Natural killer cell (primary cell): ENCODE measurements around the gene ADAP2. TPM values are rescaled to one million over a fixed set of nuclear protein-coding genes. Genes with fewer than 3 reads are reported as not detected.

Source experiments
- ATAC-seq, 3 donors: fragments of 150-1000 bp in 2 of 3; fragments of 200-7000 bp in 1 of 3; cut with Tn5 transposase; 1 replicate in 1 of 3; 2 replicates in 2 of 3; pipeline ENCODE4 v1.10.0; 2021; ENCODE audit warnings: mild to moderate bottlenecking in 2 of 3, moderate library complexity in 2 of 3
- DNase-seq, 2 donors: peaks; one replicate each; pipeline versions ENCODE4 v3.0.0 to v3.0.0-alpha.2; 2013 to 2021; ENCODE audit warnings: mixed read lengths in 1 of 2
- H3K27ac ChIP-seq: one replicate; pipeline ENCODE4 v1.5.1; 2013; ENCODE audit warnings: mild to moderate bottlenecking, low read length
- H3K27me3 ChIP-seq: one replicate; pipeline ENCODE4 v1.6.1; 2013; ENCODE audit warnings: low read length; ENCODE audit not compliant: control insufficient read depth, insufficient read depth
- H3K36me3 ChIP-seq: one replicate; pipeline ENCODE4 v1.6.1; 2013; ENCODE audit warnings: low read length; ENCODE audit not compliant: control insufficient read depth, insufficient read depth
- H3K4me1 ChIP-seq: one replicate; pipeline ENCODE4 v1.6.1; 2013; ENCODE audit warnings: low read length; ENCODE audit not compliant: control insufficient read depth, insufficient read depth
- H3K4me3 ChIP-seq: one replicate; pipeline ENCODE4 v1.5.1; 2013; ENCODE audit warnings: low read length
- H3K9me3 ChIP-seq: one replicate; pipeline ENCODE4 v1.6.1; 2013; ENCODE audit warnings: low read length; ENCODE audit not compliant: control insufficient read depth, insufficient read depth
- H3K27ac Mint-ChIP-seq, 2 donors: one replicate each; pipeline ENCODE4 v1.8.0; 2022; ENCODE audit warnings: mild to moderate bottlenecking in 2 of 2, mixed read lengths in 2 of 2, moderate library complexity in 1 of 2
- H3K27me3 Mint-ChIP-seq, 2 donors: one replicate each; pipeline ENCODE4 v1.8.0; 2022; ENCODE audit warnings: low read depth in 2 of 2, mixed read lengths in 2 of 2
- H3K36me3 Mint-ChIP-seq: one replicate; pipeline ENCODE4 v1.8.0; 2022; ENCODE audit warnings: mixed read lengths
- H3K4me1 Mint-ChIP-seq, 2 donors: one replicate each; pipeline ENCODE4 v1.8.0; 2022; ENCODE audit warnings: mixed read lengths in 2 of 2
- H3K4me3 Mint-ChIP-seq: one replicate; pipeline ENCODE4 v1.8.0; 2022; ENCODE audit warnings: mild to moderate bottlenecking, moderate library complexity, mixed read lengths
- H3K9me3 Mint-ChIP-seq, 2 donors: one replicate each; pipeline ENCODE4 v1.8.0; 2022; ENCODE audit warnings: mixed read lengths in 2 of 2
- CTCF ChIP-seq: fragments of 200-600 bp; IDR thresholded peaks from one replicate; pipeline ENCODE4 v1.8.0; 2022; ENCODE audit warnings: antibody characterized with exemption
- WGBS: methylation state at CpG from one replicate; pipeline ENCODE4 v1.1.7; 2013; ENCODE audit warnings: missing lambda C conversion rate; ENCODE audit not compliant: insufficient coverage; 5-methylcytosine and 5-hydroxymethylcytosine counted together
- intact Hi-C: fragments of 100-400 bp; cut with micrococcal nuclease; formaldehyde crosslinking; loops from one replicate; pipeline ENCODE4 v1.14.2; 2022
- total RNA-seq, 4 donors: library from RNA; stranded (reverse); fragments of 120-200 nt in 1 of 4; gene quantifications; one replicate each; pipeline versions ENCODE4 v1.2.3 to v1.2.4, GENCODE V29; 2013 to 2022

The ADAP2 gene
- total RNA-seq, 3 donors from 2014 or later (not counting 1 experiment from before 2014, with no cell fraction given), result 2.6 to 6.6 (median 2.9) TPM

GRCh38 chr17:30950669-30951399 is 29.1 kb downstream of the ADAP2 start:
- DNase-seq (no peak), ATAC-seq (no peak)
- TF ChIP-seq CTCF, result no peak
- Histone ChIP-seq H3K27ac (no peak overlapping the region), H3K27me3 (no peaks in the 10 kb centered on the region), H3K36me3 (no peaks in the 10 kb centered on the region), H3K9me3 (no peaks in the 10 kb centered on the region), H3K4me3 (no peak overlapping the region), H3K4me1 (peaks cover 17% of the 10 kb centered on the region)
- intact Hi-C loops, result no loop called here
- Mint-ChIP-seq H3K27me3 (no peaks in the 10 kb centered on the region), H3K9me3 (no peaks in the 10 kb centered on the region), H3K4me3 (no peak overlapping the region), H3K36me3 (no peaks in the 10 kb centered on the region), H3K4me1 (no peaks in the 10 kb centered on the region), H3K27ac (no peak overlapping the region)
- WGBS, result 84% methylated on average over 7 of the region's 9 CpGs

GRCh38 chr17:30952638-30953393 is 31.1 kb downstream of the ADAP2 start:
- ATAC-seq (no peak), DNase-seq (no peak)
- no peak overlapping the region for H3K4me3 Mint-ChIP-seq
- intact Hi-C loops, result no loop called here
- WGBS, result 53% methylated on average over 3 of the region's 9 CpGs
- H3K4me1 Mint-ChIP-seq, result no peaks in the 10 kb centered on the region
- H3K27ac ChIP-seq, result peak overlapping the region; percentile 60
- H3K27me3 ChIP-seq, result no peaks in the 10 kb centered on the region
- H3K9me3 ChIP-seq, result no peaks in the 10 kb centered on the region
- H3K36me3 Mint-ChIP-seq, result no peaks in the 10 kb centered on the region
- no peak for TF ChIP-seq CTCF
- H3K4me1 ChIP-seq, result peaks cover 29% of the 10 kb centered on the region
- no peaks in the 10 kb centered on the region for H3K9me3 Mint-ChIP-seq
- no peak overlapping the region for H3K27ac Mint-ChIP-seq
- no peaks in the 10 kb centered on the region for H3K27me3 Mint-ChIP-seq
- no peaks in the 10 kb centered on the region for H3K36me3 ChIP-seq
- no peak overlapping the region for H3K4me3 ChIP-seq

- no peak overlapping the region for H3K4me3 Mint-ChIP-seq
- H3K27ac ChIP-seq, result no peak overlapping the region
These were observed 32.5 kb downstream of the ADAP2 start for GRCh38 chr17:30954046-30954830.

More at GRCh38 chr17:30954046-30954830, 32.5 kb downstream of the ADAP2 start:
- ATAC-seq, result no peak
- WGBS, result 86% methylated on average over 6 of the region's 6 CpGs
- Histone ChIP-seq H3K4me3 (no peak overlapping the region), H3K9me3 (no peaks in the 10 kb centered on the region), H3K36me3 (no peaks in the 10 kb centered on the region), H3K27me3 (no peaks in the 10 kb centered on the region), H3K4me1 (peaks cover 36% of the 10 kb centered on the region)
- Mint-ChIP-seq H3K27ac (no peak overlapping the region), H3K4me1 (no peaks in the 10 kb centered on the region), H3K27me3 (peaks cover 0 to 4% of the 10 kb centered on the region in 2 donors), H3K36me3 (no peaks in the 10 kb centered on the region), H3K9me3 (no peaks in the 10 kb centered on the region)
- no peak for TF ChIP-seq CTCF
- no peak for DNase-seq
- intact Hi-C loops, result no loop called here
